Lower leg skin (tissue), 4 donors: ENCODE results near the gene THSD4. TPM values are rescaled to one million over a fixed set of nuclear protein-coding genes. Genes with fewer than 3 reads are reported as not detected.

ENCODE experiments used
- DNase-seq, 2 donors: peaks; one replicate each; pipeline ENCODE4 v3.0.0-alpha.2; 2019; ENCODE audit warnings: low spot score in 2 of 2
- H3K4me3 ChIP-seq: fragments of 200-600 bp; sonication (generic); 2 replicates; pipeline ENCODE4 v1.5.1; 2017; ENCODE audit warnings: mild to moderate bottlenecking, low read depth; ENCODE audit not compliant: poor library complexity, severe bottlenecking
- POLR2A ChIP-seq, 2 donors: fragments of 450-650 bp; IDR thresholded peaks; one replicate each; pipeline ENCODE4 v1.6.1; 2016 to 2017; ENCODE audit warnings: antibody characterized with exemption in 2 of 2, mild to moderate bottlenecking in 1 of 2, moderate library complexity in 1 of 2
- WGBS, 2 donors: methylation state at CpG; one replicate each; pipeline ENCODE4 v1.1.5; 2018; 5-methylcytosine and 5-hydroxymethylcytosine counted together
- intact Hi-C: fragments of 100-400 bp; cut with DNase I; formaldehyde crosslinking; loops from one replicate; pipeline ENCODE4 v1.15.0; 2023; ENCODE audit warnings: low total_unique reads
- total RNA-seq, 4 donors: library from RNA; depleted of rRNA; stranded (reverse); fragments of >200 nt; gene quantifications; one replicate each; pipeline ENCODE4 v1.1.0, GENCODE V29; 2016
- TF ChIP-seq, protein P1 (sequence below), 3 donors: fragments of 450-650 bp; IDR thresholded peaks; one replicate each; pipeline ENCODE4 v1.5.1; 2016; ENCODE audit warnings: antibody characterized with exemption in 3 of 3, mild to moderate bottlenecking in 3 of 3, moderate library complexity in 2 of 3

THSD4 gene
- total RNA-seq, 4 donors from 2014 or later: 9.3 to 39.2 (median 32.8) TPM

DNA sequence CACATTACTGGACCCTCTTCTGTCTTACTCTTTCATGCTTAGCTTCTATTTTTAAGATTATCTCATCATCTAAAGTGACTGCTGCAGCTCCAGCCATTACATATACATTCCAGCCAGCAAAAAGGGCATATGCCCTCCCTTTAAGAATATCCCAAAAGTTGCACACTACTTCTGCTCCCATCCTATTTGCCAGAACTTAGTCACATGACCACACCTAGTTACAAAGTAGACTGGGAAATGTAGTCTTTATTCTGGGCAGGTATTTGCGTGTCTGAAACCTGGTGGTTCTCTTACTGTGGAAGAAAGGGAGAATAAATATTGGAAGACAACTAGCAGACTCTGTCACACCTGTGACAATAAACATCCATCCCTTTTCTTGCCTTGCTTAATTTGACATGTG lies 353.4 kb downstream of the THSD4 start:
- intact Hi-C loops: no loop called here
- no peak overlapping the region for H3K4me3 ChIP-seq
- no peak for TF ChIP-seq POLR2A (IDR thresholded peaks at IDR 0.05)
- TF ChIP-seq, protein P1, sequence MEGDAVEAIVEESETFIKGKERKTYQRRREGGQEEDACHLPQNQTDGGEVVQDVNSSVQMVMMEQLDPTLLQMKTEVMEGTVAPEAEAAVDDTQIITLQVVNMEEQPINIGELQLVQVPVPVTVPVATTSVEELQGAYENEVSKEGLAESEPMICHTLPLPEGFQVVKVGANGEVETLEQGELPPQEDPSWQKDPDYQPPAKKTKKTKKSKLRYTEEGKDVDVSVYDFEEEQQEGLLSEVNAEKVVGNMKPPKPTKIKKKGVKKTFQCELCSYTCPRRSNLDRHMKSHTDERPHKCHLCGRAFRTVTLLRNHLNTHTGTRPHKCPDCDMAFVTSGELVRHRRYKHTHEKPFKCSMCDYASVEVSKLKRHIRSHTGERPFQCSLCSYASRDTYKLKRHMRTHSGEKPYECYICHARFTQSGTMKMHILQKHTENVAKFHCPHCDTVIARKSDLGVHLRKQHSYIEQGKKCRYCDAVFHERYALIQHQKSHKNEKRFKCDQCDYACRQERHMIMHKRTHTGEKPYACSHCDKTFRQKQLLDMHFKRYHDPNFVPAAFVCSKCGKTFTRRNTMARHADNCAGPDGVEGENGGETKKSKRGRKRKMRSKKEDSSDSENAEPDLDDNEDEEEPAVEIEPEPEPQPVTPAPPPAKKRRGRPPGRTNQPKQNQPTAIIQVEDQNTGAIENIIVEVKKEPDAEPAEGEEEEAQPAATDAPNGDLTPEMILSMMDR (IDR thresholded peaks at IDR 0.05): no peak
- no peak for DNase-seq
- 97 to 100% methylated on average over 1 of the region's 1 CpG for WGBS, 2 donors

DNA sequence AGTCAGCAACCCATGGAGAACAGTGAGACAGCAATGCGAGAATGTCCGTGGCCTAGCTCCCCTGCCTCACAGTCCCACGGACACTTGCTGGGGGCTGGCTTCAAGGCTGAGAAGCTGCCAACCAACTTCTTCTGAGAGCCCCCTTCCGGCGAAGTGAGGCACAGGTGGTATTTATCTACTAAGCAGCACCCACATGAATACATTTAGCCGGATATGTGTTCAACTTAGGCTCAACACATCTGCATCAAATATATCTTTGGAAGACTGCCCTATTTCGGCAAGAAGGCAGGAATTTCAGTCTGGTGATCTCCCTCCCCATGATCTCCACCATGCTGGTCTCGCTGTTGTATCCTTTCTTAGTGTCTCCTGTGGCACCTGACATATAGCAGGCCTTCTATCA lies 354.1 kb downstream of the THSD4 start:
- H3K4me3 ChIP-seq: no peak overlapping the region
- intact Hi-C loops: no loop called here
- no peak for DNase-seq
- WGBS, 2 donors: 67 to 69% methylated on average over 8 of the region's 8 CpGs
- no peak for TF ChIP-seq POLR2A (IDR thresholded peaks at IDR 0.05)

DNA sequence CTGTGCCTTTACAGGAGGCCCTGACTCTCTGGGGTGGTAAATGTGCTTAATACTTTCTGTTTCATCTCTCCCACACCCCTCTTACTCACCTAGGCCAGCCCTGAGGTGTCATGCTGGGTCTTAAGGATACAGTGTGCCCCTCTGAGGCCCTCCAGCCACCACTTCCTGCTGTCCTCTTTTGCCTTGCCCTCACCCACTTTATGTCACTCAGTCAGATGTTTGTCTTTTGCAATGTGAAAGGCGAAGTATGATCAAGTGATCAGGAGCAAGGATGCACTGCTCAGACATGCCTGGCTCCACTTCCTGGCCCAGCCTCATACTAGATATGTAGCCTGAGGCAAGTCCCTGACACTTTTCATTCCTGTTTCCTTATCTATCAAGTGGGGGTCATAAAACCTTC lies 356.1 kb downstream of the THSD4 start:
- whole genome bisulfite sequencing, 2 donors: 39 to 64% methylated on average over 1 of the region's 1 CpG
- no peak for DNase-seq
- no peak overlapping the region for H3K4me3 ChIP-seq
- TF ChIP-seq, protein P1 (IDR thresholded peaks at IDR 0.05): no peak
- TF ChIP-seq POLR2A (IDR thresholded peaks at IDR 0.05): no peak
- intact Hi-C loops: no loop called here

DNA sequence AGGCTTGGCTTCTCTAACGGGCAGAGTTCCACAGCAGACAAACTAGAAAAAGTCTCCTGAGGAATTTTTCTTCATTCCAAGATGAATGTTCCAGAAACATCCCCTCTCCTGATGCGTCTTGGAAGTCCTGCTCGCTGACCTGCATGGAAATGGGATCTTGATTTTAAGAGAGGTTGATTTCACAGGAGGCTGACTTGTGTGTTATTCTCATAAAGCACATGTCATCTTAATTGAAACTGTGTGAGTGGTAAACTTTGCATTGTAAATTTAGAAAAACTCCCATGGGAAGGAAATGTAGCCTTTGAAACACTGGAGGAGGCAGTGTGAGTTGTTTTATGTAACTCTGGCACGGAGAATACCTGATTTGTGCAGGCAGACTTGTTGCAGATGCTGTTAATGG lies 357.3 kb downstream of the THSD4 start:
- 62 to 74% methylated on average over 4 of the region's 4 CpGs for WGBS, 2 donors
- TF ChIP-seq, protein P1 (IDR thresholded peaks at IDR 0.05): no peak
- no peak for TF ChIP-seq POLR2A (IDR thresholded peaks at IDR 0.05)
- no peak for DNase-seq
- H3K4me3 ChIP-seq: no peak overlapping the region
- intact Hi-C loops: no loop called here

DNA sequence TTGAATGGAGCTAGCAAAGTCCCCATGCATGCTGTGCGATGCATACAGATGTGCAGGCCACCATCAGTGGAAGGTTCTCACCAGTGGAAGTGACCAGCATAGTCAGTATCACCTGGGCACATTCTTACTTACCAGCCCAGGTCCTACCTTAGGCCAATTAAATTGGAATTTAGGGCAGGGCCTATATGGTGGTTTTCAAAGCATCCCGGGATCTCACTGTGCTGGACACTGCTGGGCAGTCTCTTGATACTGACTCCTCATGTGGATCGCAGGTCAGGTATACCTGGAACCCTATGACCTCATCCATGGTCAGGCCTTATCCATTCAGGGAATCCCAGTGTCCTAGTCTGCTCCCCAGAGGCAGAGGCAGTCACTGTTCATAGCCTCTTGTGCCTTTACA lies 358.5 kb downstream of the THSD4 start:
- 87 to 98% methylated on average over 3 of the region's 3 CpGs for whole genome bisulfite sequencing, 2 donors
- intact Hi-C loops: no loop called here
- TF ChIP-seq, protein P1 (IDR thresholded peaks at IDR 0.05): no peak
- no peak for TF ChIP-seq POLR2A (IDR thresholded peaks at IDR 0.05)
- no peak for DNase-seq
- H3K4me3 ChIP-seq: no peak overlapping the region

DNA sequence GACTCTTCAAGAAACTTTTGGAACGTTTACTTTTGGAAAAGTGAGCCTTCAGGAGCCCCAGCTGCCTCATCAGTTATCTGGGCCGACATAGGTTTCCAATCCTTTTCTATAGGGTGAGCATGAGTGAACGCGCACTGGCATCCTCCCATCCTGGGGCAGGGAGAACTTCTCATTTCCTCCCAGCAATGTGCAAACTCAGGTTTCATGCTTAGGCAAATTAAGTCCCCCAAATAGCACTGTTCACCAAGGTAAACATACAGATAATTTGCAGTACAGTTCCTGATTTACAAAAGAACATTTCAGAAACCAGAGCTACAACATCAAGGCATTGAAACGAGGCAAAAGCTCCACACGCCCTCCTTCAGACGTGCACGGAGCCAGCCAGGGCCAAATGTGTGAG lies 361.6 kb downstream of the THSD4 start:
- intact Hi-C loops: no loop called here
- WGBS, 2 donors: 56 to 74% methylated on average over 8 of the region's 8 CpGs

More for the DNA sequence above, 361.6 kb downstream of the THSD4 start:
- H3K4me3 ChIP-seq: no peak overlapping the region
- no peak for DNase-seq
- TF ChIP-seq, protein P1 (IDR thresholded peaks at IDR 0.05): no peak
- no peak for TF ChIP-seq POLR2A (IDR thresholded peaks at IDR 0.05)
